AG08396 (cell line): ENCODE results near the gene FMO2.
A peak's percentile ranks its signal among the peaks of the same experiment; 100 is the strongest.

Source experiments
- DNase-seq: peaks from one replicate; pipeline ENCODE4 v3.0.0; 2012; ENCODE audit warnings: low spot score, mixed read lengths

The FMO2 gene

GRCh38 chr1:171174560-171175294 lies 10.4 kb upstream of the FMO2 start:
- DNase-seq: no peak

- no peak for DNase-seq
These were observed 7.8 kb upstream of the FMO2 start for GRCh38 chr1:171177261-171177660.

DNA sequence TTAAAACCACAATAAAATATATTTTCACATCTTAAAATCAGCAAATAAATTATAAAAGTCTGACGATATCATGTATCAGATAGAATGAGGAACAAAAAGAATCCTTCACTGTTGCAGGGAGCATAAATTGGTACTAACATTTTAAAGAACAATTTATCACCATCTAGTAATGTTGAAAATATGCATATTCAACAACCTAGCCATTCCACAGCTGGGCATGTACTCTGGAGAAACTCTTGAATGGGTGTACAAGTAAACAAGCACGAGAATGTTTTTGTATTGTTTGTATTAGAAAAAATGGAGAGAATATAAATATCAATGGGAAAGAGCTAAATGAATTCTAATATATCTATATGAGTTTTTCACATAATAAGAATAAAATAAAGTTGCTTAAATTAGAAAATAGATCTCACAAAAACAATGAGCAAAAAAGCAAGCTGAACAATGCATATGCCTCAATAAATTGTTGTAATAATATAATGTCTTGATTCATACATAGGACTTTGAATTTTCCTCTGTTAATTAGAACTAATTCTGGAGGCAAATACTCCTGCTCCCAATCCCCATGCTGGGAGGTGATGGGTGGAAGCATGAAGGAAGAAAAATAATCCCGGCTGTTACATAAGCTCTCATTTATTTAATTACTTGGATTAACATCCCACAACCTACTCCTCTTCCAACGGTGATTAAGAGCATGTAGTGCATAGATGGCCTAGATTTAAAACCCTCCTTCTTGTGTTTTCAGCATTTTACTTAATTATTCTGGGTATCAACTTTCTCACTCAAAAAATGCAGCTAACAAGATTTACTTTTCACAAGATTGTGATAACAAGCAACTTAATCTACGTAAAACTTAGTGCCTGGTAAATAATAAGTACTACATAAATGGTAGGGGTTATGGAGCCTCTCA lies 5.5 kb upstream of the FMO2 start:
- no peak for DNase-seq

- no peak for DNase-seq
These were observed 4.4 kb upstream of the FMO2 start for GRCh38 chr1:171180670-171181069.

DNA sequence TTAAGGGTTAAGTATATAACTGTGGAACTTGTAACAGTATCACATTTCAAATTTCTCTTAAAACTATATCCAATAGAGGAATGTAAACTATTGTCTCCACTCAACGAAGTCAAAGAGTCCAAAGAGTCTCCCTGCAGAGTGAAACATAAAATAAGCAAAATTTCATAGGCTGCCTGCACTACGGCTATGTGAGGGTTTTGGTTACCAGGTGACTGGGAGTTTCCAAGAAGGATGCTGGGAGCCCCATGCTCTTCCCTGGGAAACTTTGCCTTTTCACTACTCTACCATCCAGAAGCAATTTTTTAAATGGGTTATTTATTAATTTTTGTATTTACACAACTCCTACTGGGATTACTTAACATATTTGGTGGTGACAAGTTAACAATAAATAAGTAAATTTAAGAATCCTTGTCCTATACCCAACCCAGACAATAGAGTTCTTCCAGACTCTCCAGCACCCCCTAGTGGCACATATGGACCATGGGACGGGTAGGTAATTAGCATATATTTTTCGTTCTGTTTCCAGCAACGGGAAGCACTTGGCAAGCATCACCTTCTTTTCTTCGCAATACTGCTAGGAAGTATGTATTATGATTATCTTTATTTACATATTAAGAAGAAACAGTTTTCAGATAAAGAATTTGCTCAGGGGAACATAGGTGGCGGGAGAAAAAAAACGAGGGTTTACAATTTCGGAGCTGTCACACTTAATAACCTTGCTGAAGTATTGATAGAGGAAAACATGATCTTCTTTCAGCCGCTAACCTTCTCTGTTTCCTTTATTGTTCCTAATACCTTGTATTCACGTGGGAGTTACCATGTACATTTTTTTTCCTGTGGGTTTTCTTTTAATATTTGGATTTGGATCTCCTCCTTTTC lies 3.5 kb downstream of the FMO2 start:
- peak; percentile 40 for DNase-seq

GRCh38 chr1:171191992-171192391 lies 6.9 kb downstream of the FMO2 start:
- DNase-seq: no peak

DNA sequence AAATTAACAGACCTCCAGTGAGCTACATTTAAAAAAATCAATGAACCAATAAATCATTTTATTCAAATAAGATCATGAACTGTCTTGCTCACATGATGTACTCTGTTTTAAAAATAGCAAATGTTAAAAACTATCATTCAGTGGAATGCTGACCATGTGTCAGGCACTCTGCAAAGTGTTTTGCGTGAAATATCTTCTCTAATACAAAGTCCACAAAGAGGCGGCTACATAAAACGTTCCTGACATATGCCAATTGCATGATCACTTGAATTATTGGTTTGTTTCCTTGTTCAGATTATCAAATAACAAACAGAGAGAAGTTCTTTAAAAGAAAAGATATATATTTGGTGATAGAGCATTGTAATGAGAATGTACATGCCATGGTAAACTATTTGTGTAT lies 10.7 kb downstream of the FMO2 start:
- no peak for DNase-seq

GRCh38 chr1:171196351-171196750 lies 11.3 kb downstream of the FMO2 start:
- no peak for DNase-seq

DNA sequence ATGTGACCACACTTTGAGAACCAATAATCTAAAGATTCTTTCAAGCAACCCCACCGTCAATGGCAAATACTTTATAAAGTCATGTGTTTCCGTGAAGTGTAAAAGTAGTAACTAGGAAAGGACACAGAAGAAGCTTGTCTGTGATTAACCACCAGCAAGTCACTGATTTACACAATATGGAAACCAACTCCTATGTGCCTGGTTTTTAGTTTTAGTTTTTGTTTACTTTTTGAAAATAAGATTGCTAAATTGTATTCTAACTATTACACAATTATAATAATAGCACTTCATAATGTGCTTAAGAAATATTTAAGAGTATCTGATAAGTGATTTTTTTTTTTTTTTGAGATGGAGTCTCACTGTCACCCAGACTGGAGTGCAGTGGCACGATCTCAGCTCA lies 13.0 kb downstream of the FMO2 start:
- DNase-seq: no peak

DNA sequence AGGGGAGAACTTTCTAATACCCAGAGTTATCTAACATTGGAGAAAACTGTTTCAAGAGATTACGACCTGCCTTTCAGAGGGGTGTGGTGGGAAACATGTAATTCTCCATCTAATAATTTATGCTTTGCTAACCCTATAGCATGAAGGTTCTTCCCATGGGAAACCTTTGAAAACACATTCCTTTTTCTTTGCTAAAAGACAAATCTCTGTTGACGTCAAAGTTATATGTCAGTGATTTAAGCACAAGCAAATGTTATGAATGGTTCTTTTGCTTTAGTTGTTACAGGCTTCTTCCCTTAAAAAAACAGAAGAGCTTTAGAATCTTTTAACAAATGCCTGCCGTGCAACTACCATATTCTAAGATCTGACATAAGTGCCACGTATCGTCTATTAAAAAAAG lies 19.2 kb downstream of the FMO2 start:
- no peak for DNase-seq

- no peak for DNase-seq
These were observed 21.3 kb downstream of the FMO2 start for GRCh38 chr1:171206204-171206977.

- no peak for DNase-seq
These were observed 21.9 kb downstream of the FMO2 start for GRCh38 chr1:171206978-171207355.

DNA sequence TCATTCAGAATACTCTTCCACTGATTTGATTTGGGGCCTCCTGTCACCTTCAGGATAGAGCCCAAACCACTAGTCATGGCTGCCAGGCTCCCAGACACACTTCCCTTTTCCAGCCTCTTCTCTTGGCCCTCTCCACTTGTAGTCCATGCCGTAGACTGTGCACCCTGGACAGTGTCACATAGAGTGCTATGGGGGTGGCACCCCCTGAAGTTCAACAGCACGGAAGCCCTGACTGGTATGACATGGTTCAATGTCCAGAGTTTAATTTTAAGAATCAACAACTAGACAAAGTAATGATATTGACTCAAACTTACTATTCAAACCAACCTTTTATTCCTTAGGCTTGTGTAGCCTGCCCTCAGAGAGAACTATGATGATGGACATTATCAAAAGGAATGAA lies 22.3 kb downstream of the FMO2 start:
- DNase-seq: no peak

GRCh38 chr1:171210355-171210754 lies 25.3 kb downstream of the FMO2 start:
- no peak for DNase-seq

GRCh38 chr1:171212607-171213351 lies 27.7 kb downstream of the FMO2 start:
- no peak for DNase-seq

GRCh38 chr1:171213559-171214454 lies 28.7 kb downstream of the FMO2 start:
- no peak for DNase-seq

GRCh38 chr1:171217658-171218443 lies 32.8 kb downstream of the FMO2 start:
- no peak for DNase-seq

- no peak for DNase-seq
These were observed 33.6 kb downstream of the FMO2 start for GRCh38 chr1:171218661-171219060.
